ENCODE data around the gene SPART.

Gene SPART

DNA sequence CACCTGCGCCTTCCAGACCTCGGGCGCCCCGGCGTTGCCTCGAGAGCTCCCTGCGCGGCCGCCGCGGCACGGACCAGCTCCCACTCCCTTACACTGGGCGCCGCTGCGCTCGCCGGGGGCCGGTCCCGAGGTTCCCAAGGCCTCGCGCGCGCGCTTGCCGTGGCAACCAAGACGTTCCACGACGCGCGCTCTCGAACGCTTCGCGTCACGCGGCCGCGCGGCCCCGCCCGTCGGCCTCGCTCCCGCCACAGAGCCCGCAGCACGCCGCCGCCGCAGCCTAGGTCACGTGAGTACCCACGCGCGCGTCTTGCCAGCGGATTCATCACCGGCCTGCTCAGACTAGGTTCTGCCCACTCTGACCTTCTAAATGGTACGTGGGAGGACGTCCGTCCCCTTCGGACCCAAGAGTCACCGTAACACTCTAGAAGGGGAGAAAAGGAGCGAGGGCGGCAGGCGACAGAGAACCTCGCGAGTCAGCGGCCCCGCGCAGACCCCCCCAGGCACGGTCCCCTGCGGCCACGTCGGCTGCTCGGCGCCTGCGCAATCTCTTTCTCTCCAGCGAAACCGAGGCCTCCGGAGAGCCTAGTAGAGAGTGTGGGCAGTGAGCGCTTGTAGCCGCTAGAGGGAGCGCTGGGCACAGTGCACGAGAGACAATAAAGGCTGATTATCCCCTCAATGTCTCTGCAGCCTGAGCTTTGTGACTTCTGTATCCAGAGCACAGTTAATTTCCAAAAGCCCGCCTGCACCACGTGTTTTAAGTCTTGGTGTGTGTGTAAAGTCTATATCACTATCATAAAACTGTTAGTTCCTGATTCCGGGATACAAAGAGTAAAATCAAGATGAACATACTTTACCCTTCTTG, at the start of gene SPART:
Gene SPART, minus strand, starts transcription at position 173 of the 862 bp plus-strand sequence. CDS start 10,564 bp downstream, outside the sequence.
- peak; percentile 45 for DNase-seq

GRCh38 chr13:36395280-36395679, 49.1 kb upstream of the SPART start:
- no peak for DNase-seq

- no peak for DNase-seq
Observed at GRCh38 chr13:36385489-36385888, 39.3 kb upstream of the SPART start.

- DNase-seq: no peak
Observed at GRCh38 chr13:36382030-36382429, 35.8 kb upstream of the SPART start.

DNA sequence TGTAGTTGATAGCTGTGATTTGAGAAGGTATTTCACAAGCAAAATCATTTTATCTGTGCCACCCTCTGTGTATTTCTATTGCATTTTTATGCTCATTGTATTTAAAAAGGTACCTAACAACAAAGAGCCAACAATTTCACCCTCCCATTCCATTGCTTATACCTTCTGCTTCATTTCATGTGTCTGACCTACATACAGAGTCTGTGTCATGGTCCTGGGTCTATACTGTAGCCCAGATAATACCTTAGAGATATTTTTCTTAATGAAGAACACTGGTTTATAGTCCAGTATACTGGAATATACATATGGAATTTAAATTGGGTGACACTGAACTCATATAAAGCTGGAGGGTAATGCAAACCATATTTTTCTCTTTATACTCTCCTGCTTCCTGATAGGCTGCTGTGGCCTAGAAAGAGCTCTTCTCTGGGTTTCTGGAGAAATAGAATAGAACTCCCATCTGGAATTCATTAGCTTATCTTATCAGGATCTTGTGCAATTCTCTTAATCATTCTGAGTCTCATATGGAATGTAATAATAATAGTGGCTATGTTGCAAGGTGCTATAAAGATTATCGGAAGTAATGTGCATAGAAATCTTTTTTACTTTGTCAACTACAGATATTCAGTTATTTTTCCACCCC, 31.8 kb upstream of the SPART start:
- DNase-seq: no peak

DNA sequence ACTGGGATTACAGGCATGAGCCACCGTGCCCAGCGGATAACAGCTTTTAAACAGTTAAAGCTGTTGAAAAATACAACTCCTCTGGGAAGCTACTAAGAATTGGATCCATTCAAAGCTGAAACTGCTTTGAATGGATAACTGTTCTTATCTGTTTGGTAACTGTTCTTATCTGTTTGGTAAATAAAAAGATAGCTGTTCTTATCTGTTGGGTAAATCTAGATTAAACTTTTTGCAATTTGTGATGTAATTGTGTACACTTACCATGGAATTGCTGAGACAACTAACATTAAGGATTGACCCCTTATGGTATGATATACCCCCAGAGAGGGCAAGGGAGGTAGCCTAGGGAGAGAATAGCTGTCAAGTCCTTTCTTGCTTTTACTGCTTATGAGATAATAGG, 27.9 kb upstream of the SPART start:
- no peak for DNase-seq

DNA sequence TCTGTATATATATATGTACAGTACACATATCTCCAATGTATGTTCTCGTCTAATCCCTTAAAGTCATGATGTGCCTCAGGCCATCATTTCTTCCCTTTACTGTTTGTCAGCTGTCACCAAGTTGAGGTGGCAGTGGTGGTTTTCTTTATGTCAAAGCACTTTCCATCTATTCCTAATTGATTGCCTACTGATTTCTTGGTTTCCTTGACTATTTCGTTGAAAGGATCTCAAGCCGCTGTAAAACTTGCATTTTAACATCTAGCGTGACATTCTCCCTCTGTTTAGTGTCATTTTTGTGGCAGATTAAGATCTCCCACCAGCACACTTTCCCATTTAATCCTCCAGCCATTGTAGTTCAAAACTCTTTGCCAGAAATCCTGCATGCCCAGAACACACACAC, 25.0 kb upstream of the SPART start:
- DNase-seq: no peak

DNA sequence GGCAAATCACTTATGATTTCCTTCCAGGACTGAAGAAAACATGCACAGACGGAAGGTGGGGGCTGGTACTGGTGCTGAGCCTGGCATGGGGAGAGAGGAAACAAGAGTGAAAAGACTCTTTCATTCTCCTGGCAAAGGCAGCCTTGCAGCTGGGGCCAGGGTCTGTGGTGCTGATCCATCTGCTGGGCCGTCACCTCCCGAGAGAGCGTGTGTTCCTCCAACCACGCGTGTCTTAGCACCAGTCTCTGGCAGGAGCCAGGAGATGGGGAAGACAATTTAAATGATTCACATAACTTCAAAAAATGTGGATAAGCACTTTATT, 23.9 kb upstream of the SPART start:
- no peak for DNase-seq

DNA sequence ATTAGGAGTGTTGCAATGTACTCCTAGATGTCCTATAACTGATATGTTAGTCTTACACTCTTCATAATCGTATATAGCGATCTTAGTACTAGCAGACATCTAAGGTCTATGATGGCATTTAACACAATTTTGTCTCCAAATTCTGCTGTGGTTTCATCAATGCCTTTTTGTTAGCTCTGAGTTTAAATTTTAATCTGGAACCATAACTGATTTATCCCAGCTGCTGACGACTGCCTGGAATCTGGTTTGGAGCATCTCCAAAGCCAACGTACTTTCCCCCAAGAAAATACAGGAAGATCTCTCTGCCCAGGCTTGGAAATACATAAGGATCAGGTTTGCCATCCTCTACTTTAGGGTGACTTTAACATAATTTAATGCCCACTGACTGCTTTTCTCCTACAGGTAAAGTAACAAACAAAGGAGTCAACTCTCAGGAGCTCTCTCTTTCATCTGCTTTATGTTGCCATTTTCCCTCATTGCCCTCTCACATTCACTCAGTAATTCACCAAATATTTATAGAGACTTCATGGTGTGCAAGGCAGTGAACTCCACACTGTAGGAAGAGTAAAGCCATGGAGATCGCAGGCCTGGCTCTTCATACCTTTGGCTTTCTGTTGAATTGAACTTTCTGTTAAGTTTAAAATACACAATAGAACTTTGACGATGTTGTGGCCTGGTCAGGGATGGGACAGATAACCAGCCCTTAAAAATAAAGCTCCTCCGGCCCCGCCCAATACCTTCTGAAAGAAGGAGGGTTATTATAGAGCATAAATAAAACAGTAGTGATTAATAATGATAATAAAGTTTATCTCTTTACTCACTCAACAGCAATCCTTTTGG, 23.3 kb upstream of the SPART start:
- DNase-seq: no peak

- DNase-seq: no peak
Observed at GRCh38 chr13:36366031-36366430, 19.8 kb upstream of the SPART start.

- no peak for DNase-seq
Observed at GRCh38 chr13:36363366-36363863, 17.2 kb upstream of the SPART start.

DNA sequence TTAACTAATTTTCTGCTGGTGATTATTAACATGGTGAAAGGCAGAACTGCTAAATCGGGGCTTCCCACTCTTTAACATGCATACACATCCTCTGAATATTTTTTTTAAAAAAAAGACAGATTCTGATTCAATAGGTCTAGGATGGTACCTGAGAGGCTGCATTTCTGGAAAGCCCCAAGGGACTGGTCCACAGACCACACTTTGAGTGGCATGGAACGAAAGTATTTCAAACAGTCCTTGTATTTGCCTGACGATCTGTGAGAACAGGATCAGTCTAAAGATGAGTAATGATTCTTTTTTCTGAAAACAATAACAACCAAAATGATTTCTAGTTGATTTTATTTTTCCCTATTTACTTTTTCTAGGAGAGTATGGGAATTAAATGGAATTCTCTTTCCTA, 16.7 kb upstream of the SPART start:
- DNase-seq: no peak

- DNase-seq: no peak
Observed at GRCh38 chr13:36362251-36362650, 16.1 kb upstream of the SPART start.

DNA sequence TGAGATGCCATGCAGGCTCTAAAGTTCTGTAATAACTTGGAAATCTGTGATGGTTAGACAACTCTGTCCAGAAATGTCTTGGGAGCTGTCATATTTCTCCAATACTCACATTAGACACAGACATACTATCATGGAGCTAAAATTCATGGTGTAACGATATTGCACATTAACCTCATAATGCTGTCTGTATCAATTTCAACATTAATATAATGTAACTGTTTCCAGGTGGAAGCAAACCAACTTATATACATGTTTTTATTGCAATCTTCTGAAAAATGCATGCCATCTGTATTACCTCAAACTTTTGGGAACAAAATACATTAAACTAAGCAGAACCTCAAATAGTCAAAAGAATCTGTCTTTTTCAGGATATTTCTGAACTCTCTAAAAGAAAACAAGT, 14.7 kb upstream of the SPART start:
- DNase-seq: no peak

GRCh38 chr13:36359301-36359950, 13.2 kb upstream of the SPART start:
- no peak for DNase-seq

- no peak for DNase-seq
Observed at GRCh38 chr13:36358175-36358718, 12.1 kb upstream of the SPART start.

DNA sequence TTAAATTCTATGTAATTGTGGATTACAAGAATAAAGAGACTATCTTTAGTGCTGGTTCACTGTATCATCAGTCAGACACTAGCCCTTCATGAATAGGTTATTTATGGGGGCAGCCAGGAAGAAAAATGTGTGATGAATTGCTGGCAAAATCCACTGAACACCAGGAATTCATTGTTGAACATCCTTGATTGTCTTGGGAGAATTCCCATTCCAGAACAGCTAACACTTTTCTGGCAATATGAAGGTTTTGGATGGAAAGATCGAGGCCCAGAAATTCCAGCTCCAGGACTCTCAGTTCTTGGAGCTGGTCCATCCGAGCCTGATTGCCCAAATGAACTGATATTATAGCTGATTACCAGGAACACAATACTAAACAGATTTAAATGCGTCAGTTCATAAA, 11.5 kb upstream of the SPART start:
- DNase-seq: no peak

GRCh38 chr13:36357231-36357630, 11.0 kb upstream of the SPART start:
- no peak for DNase-seq

GRCh38 chr13:36356058-36356457, 9.9 kb upstream of the SPART start:
- DNase-seq: no peak

DNA sequence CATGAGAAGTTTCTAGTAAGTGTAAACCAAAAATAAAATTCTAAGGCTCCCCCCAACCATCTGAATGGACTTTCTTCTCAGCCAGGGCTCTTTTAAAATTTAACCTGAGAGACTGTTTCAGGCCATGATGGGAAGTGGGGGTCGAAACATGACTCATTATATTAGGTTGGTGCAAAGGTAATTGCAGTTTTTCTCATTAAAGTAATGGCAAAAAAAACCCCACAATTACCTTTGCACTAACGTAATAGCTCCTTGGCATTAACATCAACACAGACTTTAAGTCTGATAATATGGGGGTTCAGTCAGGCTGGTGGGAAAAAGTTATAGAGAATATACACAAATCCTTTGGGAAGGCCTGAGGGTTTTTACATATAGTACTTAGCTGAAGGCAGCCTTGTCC, 9.4 kb upstream of the SPART start:
- no peak for DNase-seq

- DNase-seq: no peak
Observed at GRCh38 chr13:36354842-36355623, 8.8 kb upstream of the SPART start.

- no peak for DNase-seq
Observed at GRCh38 chr13:36353001-36353400, 6.8 kb upstream of the SPART start.
